ENCODE data around the gene PIP5KL1.

PIP5KL1 gene

GRCh38 chr9:127873886-127874285 lies 56.7 kb downstream of the PIP5KL1 start:
- ATAC-seq, result no peak
- Mint-ChIP-seq H3K9me3 (no peaks in the 10 kb centered on the region), H3K4me3 (no peak overlapping the region), H3K27ac (peak overlapping the region in 1 of 2 donors; percentile 54), H3K4me1 (peaks cover 18% of the 10 kb centered on the region), H3K27me3 (peaks cover 19% of the 10 kb centered on the region)
- DNase-seq, result no peak

- Mint-ChIP-seq H3K9me3 (no peaks in the 10 kb centered on the region), H3K4me3 (no peak overlapping the region), H3K27ac (peak overlapping the region in 1 of 2 donors; percentile 75), H3K27me3 (peaks cover 16% of the 10 kb centered on the region), H3K4me1 (peaks cover 13% of the 10 kb centered on the region)
- no peak for DNase-seq
- no peak for ATAC-seq
Measured at GRCh38 chr9:127873223-127873691, 57.3 kb downstream of the PIP5KL1 start.

GRCh38 chr9:127872369-127873222 lies 58.0 kb downstream of the PIP5KL1 start:
- Mint-ChIP-seq H3K27ac (peak overlapping the region in 1 of 2 donors; percentile 75), H3K9me3 (no peaks in the 10 kb centered on the region), H3K4me3 (no peak overlapping the region), H3K4me1 (peaks cover 7% of the 10 kb centered on the region), H3K27me3 (peaks cover 10% of the 10 kb centered on the region)
- ATAC-seq (no peak), DNase-seq (no peak)

GRCh38 chr9:127871531-127871930 lies 59.0 kb downstream of the PIP5KL1 start:
- Mint-ChIP-seq H3K9me3 (no peaks in the 10 kb centered on the region), H3K4me3 (no peak overlapping the region), H3K27ac (no peak overlapping the region), H3K27me3 (no peaks in the 10 kb centered on the region), H3K4me1 (no peaks in the 10 kb centered on the region)
- DNase-seq, result no peak
- ATAC-seq, result no peak

- Mint-ChIP-seq H3K4me1 (peaks cover 2% of the 10 kb centered on the region), H3K9me3 (no peaks in the 10 kb centered on the region), H3K27ac (peak overlapping the region in 1 of 2 donors; percentile 87), H3K4me3 (no peak overlapping the region), H3K27me3 (no peaks in the 10 kb centered on the region)
- ATAC-seq (no peak), DNase-seq (no peak)
Measured at GRCh38 chr9:127870887-127871286, 59.7 kb downstream of the PIP5KL1 start.

Measured in stimulated activated naive CD8-positive, alpha-beta T cell treated with anti-CD3 and anti-CD28 coated beads, Interleukin-15, amount 100 ng/mL, for 72 hours (primary cell).